Fibroblast of skin of back (primary cell): ENCODE results near the gene DNAJA1.
"Not testable (repeated sequence)": the region's sequence is repeated elsewhere in the genome, so short reads cannot be mapped to it uniquely, and the experiment has no call there.

ENCODE experiments used
- DNase-seq: peaks from one replicate; pipeline ENCODE4 v3.0.0-alpha.2; 2013

DNAJA1 gene

GRCh38 chr9:33082538-33083326 is 57.7 kb downstream of the DNAJA1 start:
- no peak for DNase-seq

GRCh38 chr9:33085672-33086071 is 60.6 kb downstream of the DNAJA1 start:
- DNase-seq, result not testable (repeated sequence)
